Tibial artery (tissue), 4 donors: Measurements from ENCODE around the gene CFAP410.

Experiments
- DNase-seq, 2 donors: peaks; one replicate each; pipeline ENCODE4 v3.0.0-alpha.2; 2019
- H3K27ac ChIP-seq, 2 donors: fragments of 200-600 bp; sonication (generic) in 1 of 2; 1 replicate in 1 of 2; 2 replicates in 1 of 2; pipeline ENCODE4 v1.5.1; 2018 to 2019; ENCODE audit warnings: mild to moderate bottlenecking in 1 of 2
- H3K27me3 ChIP-seq, 2 donors: fragments of 200-600 bp; sonication (generic) in 1 of 2; one replicate each; pipeline versions ENCODE4 v1.5.1 to v1.6.0; 2016 to 2019
- H3K36me3 ChIP-seq, 3 donors: fragments of 200-600 bp; sonication (generic) in 2 of 3; one replicate each; pipeline ENCODE4 v1.5.1; 2016 to 2019; ENCODE audit warnings: mild to moderate bottlenecking in 2 of 3
- H3K4me1 ChIP-seq, 4 donors: fragments of 200-600 bp; sonication (generic) in 2 of 4; 1 replicate in 3 of 4; 2 replicates in 1 of 4; pipeline ENCODE4 v1.5.1; 2016 to 2019
- H3K4me3 ChIP-seq, 2 donors: fragments of 200-600 bp; sonication (generic) in 1 of 2; 1 replicate in 1 of 2; 2 replicates in 1 of 2; pipeline ENCODE4 v1.5.1; 2018 to 2019; ENCODE audit warnings: mild to moderate bottlenecking in 2 of 2
- H3K9me3 ChIP-seq, 3 donors: fragments of 200-600 bp; sonication (generic) in 1 of 3; one replicate each; pipeline ENCODE4 v1.5.1; 2016 to 2019
- CTCF ChIP-seq, 2 experiments: fragments of 200-600 bp in 1 of 2; fragments of 450-650 bp in 1 of 2; IDR thresholded peaks; one replicate each; pipeline ENCODE4 v1.5.1; 2017 to 2019; ENCODE audit warnings: antibody characterized with exemption in 2 of 2, mild to moderate bottlenecking in 1 of 2, moderate library complexity in 1 of 2
- intact Hi-C: fragments of 100-400 bp; cut with DNase I; formaldehyde crosslinking; loops from one replicate; pipeline ENCODE4 v1.15.0; 2023; ENCODE audit warnings: low total_unique reads

Gene CFAP410

DNA sequence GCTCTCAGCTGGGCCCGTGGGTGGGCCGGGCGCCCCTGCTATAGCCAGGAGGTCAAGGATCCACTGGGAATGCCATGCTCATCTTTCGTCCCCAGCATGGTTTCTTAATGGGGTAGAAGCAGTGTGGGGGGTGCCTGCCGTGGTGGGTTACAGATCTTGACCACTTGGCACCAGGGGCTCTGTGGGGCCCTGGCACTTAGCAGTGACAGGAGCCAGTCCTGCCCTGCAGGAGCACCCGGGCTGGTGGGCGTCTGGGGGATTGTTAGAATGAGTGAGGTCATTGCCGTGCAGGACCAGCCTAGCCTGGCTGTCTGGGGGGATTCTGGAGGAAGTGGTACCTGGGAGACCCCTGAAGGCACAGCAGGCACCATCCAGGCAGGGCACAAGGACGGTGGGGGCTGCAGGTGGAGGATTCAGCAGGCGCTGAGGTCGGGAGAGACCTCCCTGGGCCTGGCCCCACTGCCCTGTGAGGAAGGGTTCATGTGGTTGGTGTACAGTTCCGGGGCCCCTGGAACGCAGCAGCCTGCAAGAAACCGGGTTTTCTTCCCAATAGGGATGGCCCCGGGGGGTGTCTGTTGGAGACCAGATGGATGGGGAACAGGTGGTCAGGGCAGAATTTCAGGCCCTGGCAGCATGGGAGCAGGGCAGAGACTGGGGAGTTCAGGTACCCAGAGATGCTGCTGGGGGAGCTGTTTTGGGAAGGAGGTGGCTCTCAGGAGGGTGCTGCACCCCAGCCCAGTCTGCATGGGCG lies 48.7 kb downstream of the CFAP410 start:
- peaks cover 0 to 63% of the 10 kb centered on the region in 2 donors for H3K27me3 ChIP-seq
- no peaks in the 10 kb centered on the region for H3K36me3 ChIP-seq
- H3K4me3 ChIP-seq = no peak overlapping the region
- no peaks in the 10 kb centered on the region for H3K9me3 ChIP-seq
- no peak overlapping the region for H3K27ac ChIP-seq
- TF ChIP-seq CTCF (IDR thresholded peaks at IDR 0.05) = no peak
- intact Hi-C loops = no loop called here
- peaks cover 0 to 19% (median 12%) of the 10 kb centered on the region in 4 donors for H3K4me1 ChIP-seq
- no peak for DNase-seq

GRCh38 chr21:44289381-44290010 lies 49.7 kb downstream of the CFAP410 start:
- Histone ChIP-seq H3K27ac (no peak overlapping the region), H3K27me3 (peaks cover 0 to 62% of the 10 kb centered on the region in 2 donors), H3K9me3 (no peaks in the 10 kb centered on the region), H3K4me1 (peaks cover 0 to 16% (median 7%) of the 10 kb centered on the region in 4 donors), H3K4me3 (no peak overlapping the region), H3K36me3 (no peaks in the 10 kb centered on the region)
- TF ChIP-seq CTCF (IDR thresholded peaks at IDR 0.05) = no peak
- intact Hi-C loops = no loop called here
- DNase-seq = no peak

GRCh38 chr21:44288251-44289110 lies 50.7 kb downstream of the CFAP410 start:
- Histone ChIP-seq H3K27ac (no peak overlapping the region), H3K36me3 (no peaks in the 10 kb centered on the region), H3K9me3 (no peaks in the 10 kb centered on the region), H3K27me3 (peaks cover 0 to 55% of the 10 kb centered on the region in 2 donors), H3K4me3 (no peak overlapping the region), H3K4me1 (peaks cover 0 to 11% (median 4%) of the 10 kb centered on the region in 4 donors)
- no peak for TF ChIP-seq CTCF (IDR thresholded peaks at IDR 0.05)
- intact Hi-C loops = no loop called here
- DNase-seq = no peak

DNA sequence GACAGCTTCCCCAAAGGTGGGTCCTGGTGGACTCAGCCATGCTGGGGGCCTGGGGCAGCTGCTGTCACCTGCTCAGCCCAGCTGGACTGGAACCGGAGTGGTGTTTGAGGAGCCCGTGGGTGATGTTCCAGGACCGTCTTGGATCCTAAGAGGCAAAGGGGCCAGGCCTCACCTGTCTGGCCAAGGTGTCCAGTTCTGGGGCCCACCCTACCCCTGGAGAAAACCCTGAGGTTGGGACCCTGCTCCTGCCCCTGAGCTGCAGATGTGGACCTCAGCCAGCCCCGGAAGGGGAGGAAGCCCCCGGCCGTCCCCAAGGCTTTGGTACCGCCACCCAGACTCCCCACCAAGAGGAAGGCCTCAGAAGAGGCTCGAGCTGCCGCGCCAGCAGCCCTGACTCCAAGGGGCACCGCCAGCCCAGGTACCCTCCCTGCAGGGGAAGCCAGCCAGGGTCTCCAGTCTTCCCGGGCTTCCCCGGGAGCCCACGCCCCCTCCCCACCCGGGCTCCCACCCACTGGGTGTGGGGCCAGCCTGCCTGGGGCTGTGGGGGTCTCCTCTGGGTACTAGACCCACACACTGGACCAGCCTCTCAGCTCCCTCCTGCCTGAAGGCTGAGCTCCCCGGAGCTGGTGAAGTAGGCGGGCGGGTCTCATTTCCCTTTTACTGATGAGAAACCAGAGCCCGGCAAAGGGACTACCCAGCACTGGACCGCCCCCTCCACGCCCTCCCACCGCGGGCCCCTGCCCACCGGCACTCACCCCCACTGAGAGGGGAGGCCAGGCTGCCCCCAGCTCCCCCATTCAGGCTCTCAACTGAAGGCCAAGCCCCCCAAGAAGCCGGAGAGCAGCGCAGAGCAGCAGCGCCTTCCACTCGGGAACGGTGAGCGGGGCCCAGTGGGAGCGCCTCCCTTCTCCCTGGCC lies 52.2 kb downstream of the CFAP410 start:
- DNase-seq = no peak
- no peaks in the 10 kb centered on the region for H3K9me3 ChIP-seq
- no peaks in the 10 kb centered on the region for H3K36me3 ChIP-seq
- peaks cover 0 to 44% of the 10 kb centered on the region in 2 donors for H3K27me3 ChIP-seq
- H3K4me3 ChIP-seq = no peak overlapping the region
- TF ChIP-seq CTCF (IDR thresholded peaks at IDR 0.05) = no peak
- H3K27ac ChIP-seq = no peak overlapping the region
- peaks cover 0 to 11% (median 4%) of the 10 kb centered on the region in 4 donors for H3K4me1 ChIP-seq
- intact Hi-C loops = no loop called here
